ENCODE data around the gene FBXO21. TPM values are rescaled to one million over a fixed set of nuclear protein-coding genes. Genes with fewer than 3 reads are reported as not detected.

The FBXO21 gene
- total RNA-seq, 1 experiment from 2014 or later, result 60.6 TPM

Other genes starting within 250 kb of the FBXO21 start
- gene TESC, start 91.1 kb downstream of the FBXO21 start, total RNA-seq (2014; rRNA removed; shearing (Covaris generic)), result 0.67 and 1.0 TPM in 2 replicates
- gene NOS1, start 171.2 kb upstream of the FBXO21 start, total RNA-seq (2014; rRNA removed; shearing (Covaris generic)), result 0.02 and 0.03 TPM in 2 replicates

All from HT1080 (cell line).